GM12892 (cell line): ENCODE data around the gene ETNK1.

Source experiments
- POLR2A ChIP-seq: IDR thresholded peaks from 2 replicates; pipeline ENCODE4 v1.6.1; 2011; ENCODE audit warnings: low read depth, low read length, control low read depth
- POLR2AphosphoS5 ChIP-seq: IDR thresholded peaks from 2 replicates; pipeline ENCODE4 v1.6.1; 2011; ENCODE audit warnings: low read depth, low read length, control low read depth
- TAF1 ChIP-seq: IDR thresholded peaks from 2 replicates; pipeline ENCODE4 v1.6.1; 2011; ENCODE audit warnings: low read depth, mild to moderate bottlenecking, control low read depth, low read length, borderline replicate concordance

DNA sequence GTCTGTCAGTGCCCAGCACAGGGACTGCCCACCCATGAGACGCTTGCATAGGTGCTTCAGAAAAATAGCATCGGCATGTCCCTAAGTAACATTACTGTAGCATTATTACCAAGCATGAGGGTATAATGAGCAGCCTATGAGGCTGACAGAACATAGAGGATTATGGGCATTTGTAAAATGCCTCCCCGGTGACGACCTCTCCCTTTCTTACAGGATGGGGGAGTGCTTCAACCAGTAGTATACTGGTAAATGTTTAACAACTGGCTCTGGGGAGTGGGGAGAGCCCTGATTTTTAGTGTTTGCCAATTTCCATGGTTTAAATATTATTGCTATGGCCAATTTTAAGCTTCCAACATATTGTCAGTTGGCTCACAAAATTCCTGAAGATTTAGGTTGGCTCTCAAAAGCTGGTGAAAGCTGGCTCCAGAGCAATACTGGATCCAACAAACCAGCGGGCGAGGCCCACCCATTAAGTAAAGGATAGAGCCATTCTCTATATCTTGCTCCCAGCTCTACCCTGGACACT, 104.5 kb downstream of the ETNK1 start:
- TF ChIP-seq POLR2AphosphoS5 (no peak), POLR2A (no peak), TAF1 (no peak)
